WI38 (cell line): ENCODE data around the gene PPP1R3C.

Experiments used
- H3K4me3 ChIP-seq: 2 replicates; pipeline ENCODE4 v1.5.1; 2011; ENCODE audit warnings: low read depth, mild to moderate bottlenecking, control low read depth, low read length
- TF ChIP-seq, protein P1 (sequence below): IDR thresholded peaks from 2 replicates; pipeline ENCODE4 v1.5.1; 2012; ENCODE audit warnings: low read depth, mild to moderate bottlenecking, control low read depth, low read length

Gene PPP1R3C

DNA sequence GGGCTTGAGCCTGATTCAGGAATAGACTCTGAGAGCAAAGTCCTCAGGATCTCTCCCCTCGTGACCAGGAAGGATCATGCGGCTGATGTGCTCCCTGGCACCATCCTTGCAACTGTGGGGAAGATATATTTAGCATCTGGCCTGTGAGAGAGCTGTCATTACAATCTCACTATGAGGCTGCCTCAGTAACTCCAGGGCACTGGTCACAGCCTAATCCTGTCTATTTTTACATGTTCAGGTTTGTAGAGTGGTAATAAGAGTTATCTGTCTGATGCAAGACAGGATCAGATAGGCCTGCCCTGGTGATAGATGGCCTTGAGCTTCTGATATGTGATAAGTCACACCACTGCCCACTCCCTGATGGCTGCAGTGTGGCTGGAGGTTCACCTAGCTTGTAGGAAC is 50.7 kb downstream of the PPP1R3C start:
- TF ChIP-seq, protein P1, sequence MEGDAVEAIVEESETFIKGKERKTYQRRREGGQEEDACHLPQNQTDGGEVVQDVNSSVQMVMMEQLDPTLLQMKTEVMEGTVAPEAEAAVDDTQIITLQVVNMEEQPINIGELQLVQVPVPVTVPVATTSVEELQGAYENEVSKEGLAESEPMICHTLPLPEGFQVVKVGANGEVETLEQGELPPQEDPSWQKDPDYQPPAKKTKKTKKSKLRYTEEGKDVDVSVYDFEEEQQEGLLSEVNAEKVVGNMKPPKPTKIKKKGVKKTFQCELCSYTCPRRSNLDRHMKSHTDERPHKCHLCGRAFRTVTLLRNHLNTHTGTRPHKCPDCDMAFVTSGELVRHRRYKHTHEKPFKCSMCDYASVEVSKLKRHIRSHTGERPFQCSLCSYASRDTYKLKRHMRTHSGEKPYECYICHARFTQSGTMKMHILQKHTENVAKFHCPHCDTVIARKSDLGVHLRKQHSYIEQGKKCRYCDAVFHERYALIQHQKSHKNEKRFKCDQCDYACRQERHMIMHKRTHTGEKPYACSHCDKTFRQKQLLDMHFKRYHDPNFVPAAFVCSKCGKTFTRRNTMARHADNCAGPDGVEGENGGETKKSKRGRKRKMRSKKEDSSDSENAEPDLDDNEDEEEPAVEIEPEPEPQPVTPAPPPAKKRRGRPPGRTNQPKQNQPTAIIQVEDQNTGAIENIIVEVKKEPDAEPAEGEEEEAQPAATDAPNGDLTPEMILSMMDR: no peak
- no peak overlapping the region for H3K4me3 ChIP-seq

DNA sequence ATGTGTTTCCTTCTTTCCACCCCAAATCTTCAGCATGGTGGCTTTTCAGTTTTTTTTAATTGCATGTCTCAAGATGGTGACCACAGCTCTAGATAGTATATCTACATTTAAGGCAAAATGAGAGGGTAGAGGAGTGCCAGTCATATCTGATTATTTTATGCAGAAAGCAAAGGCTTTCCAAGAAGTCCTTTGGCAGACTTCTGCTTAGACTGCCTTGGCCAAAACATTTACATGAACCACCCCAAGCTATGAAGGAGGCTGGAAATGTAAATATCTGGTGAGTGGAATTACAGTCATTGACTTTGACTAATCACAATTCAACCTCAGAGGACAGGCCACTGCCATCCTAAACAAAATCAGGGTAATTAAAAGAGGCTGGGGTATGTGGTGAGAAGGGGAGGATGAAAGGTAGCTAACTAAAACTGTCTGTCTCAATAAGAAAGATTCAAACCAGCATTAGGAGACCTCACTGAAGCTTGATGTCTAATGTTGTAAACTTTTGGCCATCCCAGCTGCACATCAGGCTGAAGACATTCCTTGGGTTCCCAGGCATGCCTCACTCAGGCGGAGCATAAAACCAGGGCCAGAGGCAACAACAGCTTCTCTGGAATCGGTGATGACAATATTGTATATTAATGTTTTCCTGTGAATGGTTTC is 53.4 kb downstream of the PPP1R3C start:
- no peak overlapping the region for H3K4me3 ChIP-seq
- TF ChIP-seq, protein P1: no peak
